ENCODE data around the gene SUPT20H.

SUPT20H gene

DNA sequence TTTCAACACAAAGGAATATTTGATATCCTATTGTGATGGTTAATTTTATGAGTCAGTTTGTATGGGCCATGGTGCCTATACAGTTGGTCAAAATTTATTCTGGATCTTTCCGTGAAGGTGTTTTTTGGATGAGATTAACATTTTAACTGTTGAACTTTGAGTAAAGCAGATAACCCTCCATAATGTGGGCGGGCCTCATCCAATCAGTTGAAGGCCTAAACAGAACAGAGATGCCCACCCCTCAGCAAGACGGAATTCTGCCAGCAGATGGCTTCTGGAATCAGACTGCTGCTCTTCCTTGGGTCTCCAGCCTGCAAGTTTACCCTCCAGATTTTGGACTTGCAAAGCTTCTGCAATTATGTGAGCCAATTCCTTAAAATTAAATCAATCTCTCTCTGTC is 30.0 kb upstream of the SUPT20H start:
- no peak for TF ChIP-seq FOXP2 (optimal IDR thresholded peaks at IDR 0.05; ENCODE audit: borderline replicate concordance, extremely low read depth, extremely low read length, insufficient read depth)

GRCh38 chr13:37087486-37087885 is 28.0 kb upstream of the SUPT20H start:
- TF ChIP-seq, protein P1, sequence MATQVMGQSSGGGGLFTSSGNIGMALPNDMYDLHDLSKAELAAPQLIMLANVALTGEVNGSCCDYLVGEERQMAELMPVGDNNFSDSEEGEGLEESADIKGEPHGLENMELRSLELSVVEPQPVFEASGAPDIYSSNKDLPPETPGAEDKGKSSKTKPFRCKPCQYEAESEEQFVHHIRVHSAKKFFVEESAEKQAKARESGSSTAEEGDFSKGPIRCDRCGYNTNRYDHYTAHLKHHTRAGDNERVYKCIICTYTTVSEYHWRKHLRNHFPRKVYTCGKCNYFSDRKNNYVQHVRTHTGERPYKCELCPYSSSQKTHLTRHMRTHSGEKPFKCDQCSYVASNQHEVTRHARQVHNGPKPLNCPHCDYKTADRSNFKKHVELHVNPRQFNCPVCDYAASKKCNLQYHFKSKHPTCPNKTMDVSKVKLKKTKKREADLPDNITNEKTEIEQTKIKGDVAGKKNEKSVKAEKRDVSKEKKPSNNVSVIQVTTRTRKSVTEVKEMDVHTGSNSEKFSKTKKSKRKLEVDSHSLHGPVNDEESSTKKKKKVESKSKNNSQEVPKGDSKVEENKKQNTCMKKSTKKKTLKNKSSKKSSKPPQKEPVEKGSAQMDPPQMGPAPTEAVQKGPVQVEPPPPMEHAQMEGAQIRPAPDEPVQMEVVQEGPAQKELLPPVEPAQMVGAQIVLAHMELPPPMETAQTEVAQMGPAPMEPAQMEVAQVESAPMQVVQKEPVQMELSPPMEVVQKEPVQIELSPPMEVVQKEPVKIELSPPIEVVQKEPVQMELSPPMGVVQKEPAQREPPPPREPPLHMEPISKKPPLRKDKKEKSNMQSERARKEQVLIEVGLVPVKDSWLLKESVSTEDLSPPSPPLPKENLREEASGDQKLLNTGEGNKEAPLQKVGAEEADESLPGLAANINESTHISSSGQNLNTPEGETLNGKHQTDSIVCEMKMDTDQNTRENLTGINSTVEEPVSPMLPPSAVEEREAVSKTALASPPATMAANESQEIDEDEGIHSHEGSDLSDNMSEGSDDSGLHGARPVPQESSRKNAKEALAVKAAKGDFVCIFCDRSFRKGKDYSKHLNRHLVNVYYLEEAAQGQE (IDR thresholded peaks at IDR 0.05; ENCODE audit: insufficient read depth in 1 of 2, low read depth in 2 of 2, low read length in 2 of 2), result no peak
- TF ChIP-seq SIN3A (IDR thresholded peaks at IDR 0.05; ENCODE audit: borderline replicate concordance, insufficient read depth, low read length) (no peak), FOXP2 (optimal IDR thresholded peaks at IDR 0.05; ENCODE audit: borderline replicate concordance, extremely low read depth, extremely low read length, insufficient read depth) (no peak)

DNA sequence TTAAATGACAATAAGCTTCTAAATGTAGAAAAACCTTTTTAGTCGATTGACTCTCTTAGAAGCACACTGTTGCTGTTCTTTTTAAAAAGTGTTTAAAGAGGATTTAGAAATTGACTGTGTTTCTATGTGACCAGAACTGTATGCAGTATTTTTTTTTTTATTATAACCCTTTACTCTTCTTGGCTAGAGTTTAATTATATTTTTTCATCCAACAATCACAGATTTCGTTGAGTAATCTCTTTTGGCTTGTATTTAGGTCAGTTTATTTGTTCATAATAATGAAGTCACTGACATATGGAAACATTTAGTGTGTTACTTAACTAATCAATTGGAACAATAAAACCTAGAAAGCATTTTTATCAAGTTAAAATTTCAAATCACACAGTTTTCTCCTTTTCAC is 26.1 kb upstream of the SUPT20H start:
- TF ChIP-seq TAF1 (IDR thresholded peaks at IDR 0.05; ENCODE audit: borderline replicate concordance, insufficient read depth, low read length) (no peak), SIN3A (IDR thresholded peaks at IDR 0.05; ENCODE audit: borderline replicate concordance, insufficient read depth, low read length) (no peak), POLR2AphosphoS5 (IDR thresholded peaks at IDR 0.05; ENCODE audit: low read depth, low read length) (no peak), FOXP2 (optimal IDR thresholded peaks at IDR 0.05; ENCODE audit: borderline replicate concordance, extremely low read depth, extremely low read length, insufficient read depth) (no peak)
- TF ChIP-seq, protein P1 (IDR thresholded peaks at IDR 0.05; ENCODE audit: insufficient read depth in 1 of 2, low read depth in 2 of 2, low read length in 2 of 2), result no peak

DNA sequence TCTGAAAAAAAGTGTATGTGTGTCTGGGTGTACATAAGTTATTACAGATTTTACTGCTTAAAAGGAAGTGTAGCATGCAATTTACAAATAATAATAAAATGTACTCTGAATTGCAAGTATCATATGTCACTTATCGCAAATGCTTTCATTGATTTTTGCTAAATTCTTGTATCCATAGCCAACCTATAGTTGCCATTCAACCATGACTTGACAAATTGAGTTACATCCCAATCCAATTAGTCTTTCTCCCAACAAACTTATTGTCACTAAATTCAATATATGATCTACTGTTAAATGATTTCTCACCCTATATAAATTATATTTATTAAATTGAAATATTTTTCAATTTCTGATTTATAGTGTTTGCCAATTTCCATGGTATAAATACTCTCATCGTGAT is 17.3 kb upstream of the SUPT20H start:
- TF ChIP-seq POLR2AphosphoS5 (IDR thresholded peaks at IDR 0.05; ENCODE audit: low read depth, low read length) (no peak), TAF1 (IDR thresholded peaks at IDR 0.05; ENCODE audit: borderline replicate concordance, insufficient read depth, low read length) (no peak), SIN3A (IDR thresholded peaks at IDR 0.05; ENCODE audit: borderline replicate concordance, insufficient read depth, low read length) (no peak), FOXP2 (optimal IDR thresholded peaks at IDR 0.05; ENCODE audit: borderline replicate concordance, extremely low read depth, extremely low read length, insufficient read depth) (no peak)
- TF ChIP-seq, protein P1 (IDR thresholded peaks at IDR 0.05; ENCODE audit: insufficient read depth in 1 of 2, low read depth in 2 of 2, low read length in 2 of 2), result no peak

DNA sequence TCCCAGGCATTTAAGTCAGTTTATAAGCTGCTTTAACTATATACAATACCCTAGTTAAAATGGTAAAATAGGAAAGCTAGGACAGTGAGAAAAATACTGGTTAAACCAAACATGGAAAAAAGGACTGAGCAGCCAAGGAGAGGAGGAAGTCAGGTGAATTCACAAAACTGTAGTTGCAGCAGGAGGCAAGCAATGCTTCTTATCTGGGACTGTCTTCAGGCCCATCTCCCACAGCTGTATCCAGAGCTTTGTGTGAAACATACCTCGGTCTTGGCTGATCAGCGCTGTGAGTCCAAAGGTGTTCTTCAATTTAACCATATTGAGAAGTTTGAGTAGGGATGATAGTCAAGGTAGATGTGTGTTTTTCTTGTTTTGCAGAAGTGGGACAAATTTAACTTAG is 15.7 kb upstream of the SUPT20H start:
- TF ChIP-seq FOXP2 (optimal IDR thresholded peaks at IDR 0.05; ENCODE audit: borderline replicate concordance, extremely low read depth, extremely low read length, insufficient read depth) (no peak), SIN3A (IDR thresholded peaks at IDR 0.05; ENCODE audit: borderline replicate concordance, insufficient read depth, low read length) (no peak), TAF1 (IDR thresholded peaks at IDR 0.05; ENCODE audit: borderline replicate concordance, insufficient read depth, low read length) (no peak), POLR2AphosphoS5 (IDR thresholded peaks at IDR 0.05; ENCODE audit: low read depth, low read length) (no peak)
- TF ChIP-seq, protein P1 (IDR thresholded peaks at IDR 0.05; ENCODE audit: insufficient read depth in 1 of 2, low read depth in 2 of 2, low read length in 2 of 2), result no peak

All from PFSK-1 (cell line).